H1 (cell line): ENCODE results near the gene MACROD2. TPM values are rescaled to one million over a fixed set of nuclear protein-coding genes. Genes with fewer than 3 reads are reported as not detected.

Source experiments
- CTCF ChIA-PET: fragments of 300-600 bp; sonication (Branson Sonifier 250); formaldehyde crosslinking; loops from one replicate; lab custom pipeline; 2021; ENCODE audit not compliant: partially characterized antibody; lab: Charles Lee
- POLR2A ChIA-PET: fragments of 300-600 bp; sonication (Branson Sonifier 250); formaldehyde crosslinking; loops from one replicate; lab custom pipeline; 2021; ENCODE audit warnings: inconsistent platforms; ENCODE audit not compliant: partially characterized antibody; lab: Charles Lee
- DNase-seq, 2 experiments: peaks; one replicate each; pipeline versions ENCODE4 v3.0.0 to v3.0.0-alpha.2; 2010 to 2022; ENCODE audit warnings: low spot score in 2 of 2, low read depth in 1 of 2, mixed read lengths in 1 of 2
- FAIRE-seq: peaks from 2 replicates; lab custom pipeline; 2011; peaks lifted over from hg19 to GRCh38; lab: Jason Lieb, UNC
- H2AFZ ChIP-seq: 2 replicates; pipeline ENCODE4 v1.8.1; 2012; ENCODE audit warnings: low read length, inconsistent platforms
- H2AK5ac ChIP-seq: 2 replicates; pipeline ENCODE4 v1.6.1; 2013; ENCODE audit warnings: low read depth, low read length
- H2BK120ac ChIP-seq: replicated peaks from 2 replicates; pipeline ENCODE3; 2013; ENCODE audit warnings: low read depth, low read length, inconsistent platforms
- H2BK12ac ChIP-seq: 2 replicates; pipeline ENCODE4 v1.6.1; 2013; ENCODE audit warnings: low read depth, low read length
- H2BK15ac ChIP-seq: 2 replicates; pipeline ENCODE4 v1.6.1; 2013; ENCODE audit warnings: low read length
- H2BK20ac ChIP-seq: 2 replicates; pipeline ENCODE4 v1.6.1; 2013; ENCODE audit warnings: low read length
- H2BK5ac ChIP-seq: 2 replicates; pipeline ENCODE4 v1.6.1; 2013; ENCODE audit warnings: low read depth, low read length
- H3K14ac ChIP-seq: 2 replicates; pipeline ENCODE4 v1.6.1; 2013; ENCODE audit warnings: inconsistent platforms; ENCODE audit not compliant: insufficient read length
- H3K18ac ChIP-seq: 2 replicates; pipeline ENCODE4 v1.6.1; 2013; ENCODE audit warnings: low read length; ENCODE audit errors: extremely low read depth
- H3K23ac ChIP-seq: 2 replicates; pipeline ENCODE4 v1.6.1; 2013; ENCODE audit warnings: inconsistent platforms; ENCODE audit not compliant: insufficient read length
- H3K23me2 ChIP-seq: 2 replicates; pipeline ENCODE4 v1.6.1; 2013; ENCODE audit warnings: low read depth, low read length
- H3K27ac ChIP-seq: 2 replicates; pipeline ENCODE4 v1.6.1; 2011; ENCODE audit warnings: low read depth, low read length, inconsistent platforms
- H3K27me3 ChIP-seq, 4 experiments: replicated peaks in 1 of 4; 1 replicate in 1 of 4; 2 replicates in 3 of 4; pipeline versions ENCODE4 v1.6.1 to v1.8.1; 2011 to 2013; ENCODE audit warnings: low read length in 3 of 4, mild to moderate bottlenecking in 3 of 4, inconsistent platforms in 2 of 4, mixed read lengths in 2 of 4, moderate library complexity in 1 of 4; ENCODE audit not compliant: control insufficient read depth in 3 of 4, insufficient read depth in 3 of 4; ENCODE audit errors: extremely low read depth in 1 of 4
- H3K36me3 ChIP-seq, 4 experiments: 2 replicates each; pipeline versions ENCODE4 v1.6.1 to v1.8.1; 2011 to 2013; ENCODE audit warnings: mild to moderate bottlenecking in 4 of 4, low read length in 3 of 4, moderate library complexity in 2 of 4, control low read depth in 1 of 4, inconsistent platforms in 1 of 4; ENCODE audit not compliant: insufficient read depth in 4 of 4, control insufficient read depth in 2 of 4
- H3K4ac ChIP-seq: replicated peaks from 2 replicates; pipeline ENCODE3; 2013; ENCODE audit warnings: low read length, low read depth, mixed read lengths, inconsistent platforms; ENCODE audit not compliant: insufficient read length
- H3K4me1 ChIP-seq, 4 experiments: replicated peaks in 1 of 4; 1 replicate in 1 of 4; 2 replicates in 3 of 4; pipeline versions ENCODE4 v1.6.1 to v1.8.1; 2011 to 2013; ENCODE audit warnings: low read length in 3 of 4, inconsistent platforms in 2 of 4, mixed read lengths in 1 of 4; ENCODE audit not compliant: insufficient read depth in 4 of 4, control insufficient read depth in 3 of 4
- H3K4me2 ChIP-seq, 2 experiments: 2 replicates each; pipeline versions ENCODE4 v1.6.1 to v1.8.1; 2011 to 2013; ENCODE audit warnings: low read depth in 2 of 2, low read length in 2 of 2, control low read depth in 1 of 2, inconsistent platforms in 1 of 2, mild to moderate bottlenecking in 1 of 2; ENCODE audit not compliant: insufficient read depth in 1 of 2
- H3K4me3 ChIP-seq, 4 experiments: fragments of 200-600, 300-600 bp in 1 of 4; sonication (generic), shearing (Covaris generic), sonication (Bioruptor Twin) in 1 of 4; 2 replicates each; pipeline versions ENCODE4 v1.5.1 to v1.8.1; 2011 to 2016; ENCODE audit warnings: low read length in 4 of 4, low read depth in 3 of 4, control low read depth in 2 of 4, inconsistent platforms in 2 of 4, mild to moderate bottlenecking in 2 of 4, mixed read lengths in 1 of 4, moderate library complexity in 1 of 4; ENCODE audit not compliant: insufficient read depth in 2 of 4; ENCODE audit errors: extremely low read depth in 1 of 4
- H3K56ac ChIP-seq: replicated peaks from 2 replicates; pipeline ENCODE3; 2013; ENCODE audit warnings: low read depth, mild to moderate bottlenecking, mixed read lengths, low read length, inconsistent platforms; ENCODE audit not compliant: insufficient read length
- H3K79me1 ChIP-seq: 2 replicates; pipeline ENCODE4 v1.6.1; 2013; ENCODE audit warnings: low read depth, low read length, control low read depth
- H3K79me2 ChIP-seq, 2 experiments: 2 replicates each; pipeline versions ENCODE4 v1.6.1 to v1.8.1; 2012 to 2013; ENCODE audit warnings: low read length in 2 of 2, mild to moderate bottlenecking in 2 of 2, inconsistent platforms in 1 of 2; ENCODE audit not compliant: insufficient read depth in 2 of 2, control insufficient read depth in 1 of 2
- H3K9ac ChIP-seq, 4 experiments: replicated peaks in 1 of 4; 1 replicate in 1 of 4; 2 replicates in 3 of 4; pipeline versions ENCODE4 v1.6.1 to v1.8.1; 2011 to 2013; ENCODE audit warnings: low read depth in 3 of 4, low read length in 3 of 4, control low read depth in 2 of 4, mild to moderate bottlenecking in 2 of 4, moderate library complexity in 2 of 4, inconsistent platforms in 1 of 4; ENCODE audit errors: extremely low read depth in 1 of 4
- H3K9me3 ChIP-seq, 2 experiments: 2 replicates each; pipeline versions ENCODE4 v1.6.1 to v1.8.1; 2012 to 2013; ENCODE audit warnings: mild to moderate bottlenecking in 2 of 2, moderate library complexity in 2 of 2, control low read depth in 1 of 2, inconsistent platforms in 1 of 2, low read depth in 1 of 2, low read length in 1 of 2, mixed read lengths in 1 of 2; ENCODE audit not compliant: insufficient read depth in 2 of 2
- H4K20me1 ChIP-seq, 2 experiments: replicated peaks in 1 of 2; 2 replicates each; pipeline versions ENCODE3 to v1.8.1; 2011 to 2013; ENCODE audit warnings: inconsistent platforms in 2 of 2, low read length in 2 of 2, mild to moderate bottlenecking in 1 of 2; ENCODE audit not compliant: insufficient read depth in 2 of 2, control insufficient read depth in 1 of 2
- H4K5ac ChIP-seq: 2 replicates; pipeline ENCODE4 v1.6.1; 2013; ENCODE audit warnings: low read length, low read depth, mixed read lengths, inconsistent platforms; ENCODE audit not compliant: insufficient read length
- H4K8ac ChIP-seq: 2 replicates; pipeline ENCODE4 v1.8.0; 2013; ENCODE audit warnings: mild to moderate bottlenecking, moderate library complexity, low read length, inconsistent platforms; ENCODE audit not compliant: insufficient read depth; ENCODE audit errors: extremely low read depth
- H4K91ac ChIP-seq: replicated peaks from 2 replicates; pipeline ENCODE3; 2013; ENCODE audit warnings: low read length, mixed read lengths, inconsistent platforms; ENCODE audit not compliant: insufficient read length
- CEBPB ChIP-seq: IDR thresholded peaks from 2 replicates; pipeline ENCODE4 v1.6.1; 2012; ENCODE audit warnings: low read depth, low read length
- EP300 ChIP-seq, 2 experiments: IDR thresholded peaks; 1 replicate in 1 of 2; 2 replicates in 1 of 2; pipeline ENCODE4 v1.6.1; 2011 to 2012; ENCODE audit warnings: low read depth in 2 of 2, low read length in 2 of 2, mild to moderate bottlenecking in 2 of 2, borderline replicate concordance in 1 of 2, inconsistent platforms in 1 of 2, moderate library complexity in 1 of 2
- JUN ChIP-seq: IDR thresholded peaks from 2 replicates; pipeline ENCODE4 v1.6.1; 2011; ENCODE audit warnings: low read depth, mild to moderate bottlenecking, improper control_type of control experiment, low read length
- JUND ChIP-seq: IDR thresholded peaks from 2 replicates; pipeline ENCODE4 v1.6.1; 2011; ENCODE audit warnings: mild to moderate bottlenecking, improper control_type of control experiment, low read length
- KDM1A ChIP-seq: fragments of 200-600, 300-600 bp; sonication (generic); IDR thresholded peaks from 2 replicates; pipeline ENCODE4 v1.7.1; 2016; ENCODE audit warnings: mild to moderate bottlenecking, low read length, borderline replicate concordance
- KDM5A ChIP-seq: fragments of 200-600 bp; IDR thresholded peaks from 2 replicates; pipeline ENCODE4 v1.7.1; 2012; ENCODE audit warnings: mild to moderate bottlenecking, low read length, inconsistent platforms, mixed read lengths
- MAFK ChIP-seq: IDR thresholded peaks from 2 replicates; pipeline ENCODE4 v1.6.1; 2012; ENCODE audit warnings: low read depth, mild to moderate bottlenecking, improper control_type of control experiment, low read length
- NRF1 ChIP-seq: IDR thresholded peaks from 2 replicates; pipeline ENCODE4 v1.6.1; 2011; ENCODE audit warnings: mild to moderate bottlenecking, low read depth, low read length, improper control_type of control experiment
- RNF2 ChIP-seq: fragments of 200-900, 300-1000 bp; sonication (generic); IDR thresholded peaks from 2 replicates; pipeline ENCODE4 v1.7.1; 2016; ENCODE audit warnings: borderline replicate concordance, low read depth, mild to moderate bottlenecking, antibody characterized with exemption, low read length; ENCODE audit not compliant: poor library complexity, severe bottlenecking; ENCODE audit errors: missing control alignments
- YY1 ChIP-seq: IDR thresholded peaks from 2 replicates; pipeline ENCODE4 v1.6.1; 2011; ENCODE audit warnings: low read depth, mild to moderate bottlenecking, low read length
- WGBS, 2 experiments: shearing (Covaris generic) in 1 of 2; methylation state at CpG; one replicate each; pipeline versions ENCODE4 v1.1.6 to v1.1.7; 2013 to 2015; ENCODE audit warnings: low lambda C conversion rate in 2 of 2, mixed read lengths in 2 of 2, inconsistent platforms in 1 of 2, low coverage in 1 of 2, missing lambda C conversion rate in 1 of 2; ENCODE audit not compliant: insufficient replicate concordance in 2 of 2, insufficient coverage in 1 of 2, insufficient read length in 1 of 2; ENCODE audit errors: extremely low coverage in 1 of 2, missing lambda C conversion rate in 1 of 2; 5-methylcytosine and 5-hydroxymethylcytosine counted together
- polyA plus RNA-seq, 7 experiments: library from polyadenylated mRNA; depleted of rRNA in 3 of 7; stranded (reverse) in 5 of 7; unstranded in 2 of 7; fragments of >200 nt in 5 of 7; fragments of 200-250 nt in 2 of 7; gene quantifications; 1 replicate in 5 of 7; 2 replicates in 1 of 7; 4 replicates in 1 of 7; pipeline versions ENCODE4 v1.2.1 to v1.2.3, GENCODE V29; 2011 to 2013; ENCODE audit warnings: missing spikeins in 2 of 7, mixed read lengths in 2 of 7
- total RNA-seq: library from RNA; stranded (reverse); fragmentation: NEBNext Ultra II Directional; extraction: Animal tissue kit (Norgen Biotek cat#: 25700); gene quantifications from 2 replicates; pipeline ENCODE4 v1.2.1, GENCODE V29; 2021
- TF ChIP-seq, protein P1 (sequence below), 3 experiments: IDR thresholded peaks; 1 replicate in 2 of 3; 2 replicates in 1 of 3; pipeline versions ENCODE4 v1.5.1 to v1.6.1; 2011; ENCODE audit warnings: low read length in 3 of 3, mild to moderate bottlenecking in 3 of 3, inconsistent platforms in 2 of 3, low read depth in 1 of 3, moderate library complexity in 1 of 3; ENCODE audit not compliant: insufficient read depth in 1 of 3; ENCODE audit errors: control extremely low read depth in 1 of 3

MACROD2 gene
- total and polyA plus RNA-seq, 2 of the 8 experiments (the other 6 are each of a cell fraction or from before 2014, with no cell fraction given), result 0.70 to 3.9 TPM

DNA sequence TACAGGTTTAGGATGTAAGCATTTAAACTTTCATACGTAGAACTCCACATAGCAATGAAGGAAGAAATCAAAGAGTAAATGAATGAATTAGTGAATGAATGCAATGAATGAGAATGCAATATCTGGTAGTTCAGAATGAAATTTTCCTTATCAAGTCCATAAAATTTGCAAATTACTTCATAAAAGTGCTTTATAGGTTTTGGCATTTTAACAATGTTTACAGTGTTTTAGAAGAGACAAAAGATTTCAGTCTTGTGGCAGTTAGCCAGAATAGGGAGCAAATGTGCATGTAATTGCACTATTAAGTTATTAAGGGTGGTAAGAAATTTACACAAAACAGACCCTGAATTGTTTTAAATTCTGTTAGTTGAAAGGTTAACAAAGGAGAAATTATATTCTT lies 1081.5 kb downstream of the MACROD2 start:
- no peak overlapping the region for H3K4me3 ChIP-seq
- H4K8ac ChIP-seq, result no peak overlapping the region
- no peaks in the 10 kb centered on the region for H3K36me3 ChIP-seq
- POLR2A ChIA-PET, result no interaction called here
- no peak overlapping the region for H4K91ac ChIP-seq
- H3K4me1 ChIP-seq, result peaks cover 0 to 6% (median 3%) of the 10 kb centered on the region in 4 experiments; a peak in 4 of 7 replicates
- no peaks in the 10 kb centered on the region; the same call in 1 of the 2 replicates for H3K23me2 ChIP-seq
- H2BK5ac ChIP-seq, result no peak overlapping the region
- no peaks in the 10 kb centered on the region for H3K79me2 ChIP-seq
- H3K79me1 ChIP-seq, result no peaks in the 10 kb centered on the region
- FAIRE-seq (no peak), DNase-seq (no peak)
- WGBS, 2 experiments, result 84% methylated on average over 1 of the region's 1 CpG; no CpG with 5 or more reads in 1 of the 2 experiments
- no peak overlapping the region for H2AFZ ChIP-seq
- H3K27me3 ChIP-seq, result no peaks in the 10 kb centered on the region
- no peak overlapping the region for H2BK15ac ChIP-seq
- no peaks in the 10 kb centered on the region for H3K9me3 ChIP-seq
- H4K20me1 ChIP-seq, result no peaks in the 10 kb centered on the region
- H3K9ac ChIP-seq, result no peak overlapping the region
- no peak overlapping the region for H3K23ac ChIP-seq
- CTCF ChIA-PET, result no interaction called here
- no peak overlapping the region for H4K5ac ChIP-seq
- H3K27ac ChIP-seq, result no peak overlapping the region
- no peak overlapping the region for H3K4me2 ChIP-seq
- no peak overlapping the region for H3K56ac ChIP-seq
- H2BK12ac ChIP-seq, result no peak overlapping the region
- no peak overlapping the region for H3K18ac ChIP-seq
- no peak overlapping the region for H3K4ac ChIP-seq
- no peak overlapping the region for H2AK5ac ChIP-seq
- H2BK120ac ChIP-seq, result no peak overlapping the region
- no peak overlapping the region for H2BK20ac ChIP-seq
- H3K14ac ChIP-seq, result no peak overlapping the region
- TF ChIP-seq MAFK (no peak), RNF2 (no peak), EP300 (IDR thresholded peaks at IDR 0.05; ENCODE audit: borderline replicate concordance in 1 of 2, low read depth in 2 of 2, low read length in 2 of 2) (no peak), CEBPB (no peak), JUND (no peak), KDM5A (no peak), YY1 (no peak), NRF1 (no peak), KDM1A (no peak), JUN (no peak)
- TF ChIP-seq, protein P1, sequence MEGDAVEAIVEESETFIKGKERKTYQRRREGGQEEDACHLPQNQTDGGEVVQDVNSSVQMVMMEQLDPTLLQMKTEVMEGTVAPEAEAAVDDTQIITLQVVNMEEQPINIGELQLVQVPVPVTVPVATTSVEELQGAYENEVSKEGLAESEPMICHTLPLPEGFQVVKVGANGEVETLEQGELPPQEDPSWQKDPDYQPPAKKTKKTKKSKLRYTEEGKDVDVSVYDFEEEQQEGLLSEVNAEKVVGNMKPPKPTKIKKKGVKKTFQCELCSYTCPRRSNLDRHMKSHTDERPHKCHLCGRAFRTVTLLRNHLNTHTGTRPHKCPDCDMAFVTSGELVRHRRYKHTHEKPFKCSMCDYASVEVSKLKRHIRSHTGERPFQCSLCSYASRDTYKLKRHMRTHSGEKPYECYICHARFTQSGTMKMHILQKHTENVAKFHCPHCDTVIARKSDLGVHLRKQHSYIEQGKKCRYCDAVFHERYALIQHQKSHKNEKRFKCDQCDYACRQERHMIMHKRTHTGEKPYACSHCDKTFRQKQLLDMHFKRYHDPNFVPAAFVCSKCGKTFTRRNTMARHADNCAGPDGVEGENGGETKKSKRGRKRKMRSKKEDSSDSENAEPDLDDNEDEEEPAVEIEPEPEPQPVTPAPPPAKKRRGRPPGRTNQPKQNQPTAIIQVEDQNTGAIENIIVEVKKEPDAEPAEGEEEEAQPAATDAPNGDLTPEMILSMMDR (IDR thresholded peaks at IDR 0.05; ENCODE audit: control extremely low read depth in 1 of 3, insufficient read depth in 1 of 3, low read depth in 1 of 3, low read length in 3 of 3), result no peak
